RWPE2 (cell line): ENCODE results near the gene S100P.
"Not testable (repeated sequence)": the region's sequence is repeated elsewhere in the genome, so short reads cannot be mapped to it uniquely, and the experiment has no call there.

Experiments
- ATAC-seq: fragments of 200-7000 bp; cut with Tn5 transposase; 3 replicates; pipeline ENCODE4 v1.9.1; 2021; ENCODE audit warnings: low read depth
- DNase-seq: peaks from one replicate; pipeline ENCODE4 v3.0.0-alpha.2; 2020; ENCODE audit warnings: low spot score
- H3K27ac ChIP-seq: fragments of 450-650 bp; 2 replicates; pipeline ENCODE4 v1.5.1; 2017; ENCODE audit warnings: mild to moderate bottlenecking; ENCODE audit not compliant: poor library complexity, severe bottlenecking
- H3K27me3 ChIP-seq: fragments of 250-450 bp; sonication (Bioruptor Pico); 2 replicates; pipeline ENCODE4 v1.5.1; 2021; ENCODE audit warnings: mild to moderate bottlenecking, moderate library complexity; ENCODE audit not compliant: insufficient read depth, poor library complexity, severe bottlenecking
- H3K36me3 ChIP-seq: fragments of 250-450 bp; sonication (Bioruptor Pico); 2 replicates; pipeline ENCODE4 v1.5.1; 2020; ENCODE audit warnings: low read depth, mild to moderate bottlenecking, moderate library complexity
- H3K4me1 ChIP-seq: fragments of 250-450 bp; sonication (Bioruptor Pico); 2 replicates; pipeline ENCODE4 v1.5.1; 2021; ENCODE audit warnings: mild to moderate bottlenecking, moderate library complexity; ENCODE audit not compliant: insufficient read depth, poor library complexity, severe bottlenecking
- H3K4me3 ChIP-seq: fragments of 250-450 bp; sonication (Bioruptor Pico); 2 replicates; pipeline ENCODE4 v1.5.1; 2021; ENCODE audit warnings: mild to moderate bottlenecking, moderate library complexity; ENCODE audit not compliant: severe bottlenecking
- H3K9me3 ChIP-seq: fragments of 250-450 bp; sonication (Bioruptor Pico); 2 replicates; pipeline ENCODE4 v1.5.1; 2021; ENCODE audit warnings: mild to moderate bottlenecking, moderate library complexity; ENCODE audit not compliant: severe bottlenecking
- CTCF ChIP-seq: fragments of 450-650 bp; IDR thresholded peaks from one replicate; pipeline ENCODE4 v1.5.1; 2017; ENCODE audit warnings: mild to moderate bottlenecking, moderate library complexity; ENCODE audit not compliant: poor library complexity, severe bottlenecking

Gene S100P

GRCh38 chr4:6649216-6649615 is 44.5 kb upstream of the S100P start:
- no peaks in the 10 kb centered on the region for H3K36me3 ChIP-seq
- ATAC-seq, result no peak

GRCh38 chr4:6654211-6654610 is 39.5 kb upstream of the S100P start:
- H3K27ac ChIP-seq, H3K4me1 ChIP-seq, H3K27me3 ChIP-seq, DNase-seq, ATAC-seq, H3K4me3 ChIP-seq, H3K36me3 ChIP-seq, H3K9me3 ChIP-seq: not testable (repeated sequence)

More at GRCh38 chr4:6649216-6649615, 44.5 kb upstream of the S100P start:
- no peak overlapping the region for H3K27ac ChIP-seq
- no peak for DNase-seq
- no peak for TF ChIP-seq CTCF
- H3K27me3 ChIP-seq, result no peaks in the 10 kb centered on the region
- H3K4me3 ChIP-seq, result no peak overlapping the region
- H3K9me3 ChIP-seq, result no peaks in the 10 kb centered on the region
- H3K4me1 ChIP-seq, result no peaks in the 10 kb centered on the region

GRCh38 chr4:6655291-6655690 is 38.4 kb upstream of the S100P start:
- not testable (repeated sequence) for DNase-seq, ATAC-seq, H3K4me3 ChIP-seq, H3K36me3 ChIP-seq, H3K4me1 ChIP-seq, H3K27ac ChIP-seq, H3K9me3 ChIP-seq, H3K27me3 ChIP-seq

GRCh38 chr4:6655924-6656323 is 37.8 kb upstream of the S100P start:
- no peaks in the 10 kb centered on the region for H3K36me3 ChIP-seq
- H3K27me3 ChIP-seq, result no peaks in the 10 kb centered on the region
- no peak for DNase-seq
- no peak for ATAC-seq
- TF ChIP-seq CTCF, result no peak
- no peaks in the 10 kb centered on the region for H3K9me3 ChIP-seq
- no peak overlapping the region for H3K27ac ChIP-seq
- no peak overlapping the region for H3K4me3 ChIP-seq
- no peaks in the 10 kb centered on the region for H3K4me1 ChIP-seq

- Histone ChIP-seq H3K27me3 (no peaks in the 10 kb centered on the region), H3K9me3 (no peaks in the 10 kb centered on the region), H3K27ac (no peak overlapping the region), H3K4me3 (no peak overlapping the region), H3K36me3 (no peaks in the 10 kb centered on the region), H3K4me1 (no peaks in the 10 kb centered on the region)
- ATAC-seq, result no peak
- no peak for TF ChIP-seq CTCF
- no peak for DNase-seq
These were observed 36.2 kb upstream of the S100P start for GRCh38 chr4:6657242-6658208.

GRCh38 chr4:6658209-6658595 is 35.5 kb upstream of the S100P start:
- no peak for DNase-seq
- no peaks in the 10 kb centered on the region for H3K4me1 ChIP-seq
- TF ChIP-seq CTCF, result no peak
- H3K4me3 ChIP-seq, result no peak overlapping the region
- no peaks in the 10 kb centered on the region for H3K36me3 ChIP-seq
- H3K9me3 ChIP-seq, result no peaks in the 10 kb centered on the region
- H3K27me3 ChIP-seq, result no peaks in the 10 kb centered on the region
- ATAC-seq, result no peak; the same call in 2 of the 3 replicates
- no peak overlapping the region for H3K27ac ChIP-seq
